Measurements from ENCODE around the gene NTM. TPM values are rescaled to one million over a fixed set of nuclear protein-coding genes. Genes with fewer than 3 reads are reported as not detected.

The NTM gene
- total RNA-seq, 4 donors from 2014 or later: 0.78 to 1.1 (median 0.88) TPM; not detected in 1

DNA sequence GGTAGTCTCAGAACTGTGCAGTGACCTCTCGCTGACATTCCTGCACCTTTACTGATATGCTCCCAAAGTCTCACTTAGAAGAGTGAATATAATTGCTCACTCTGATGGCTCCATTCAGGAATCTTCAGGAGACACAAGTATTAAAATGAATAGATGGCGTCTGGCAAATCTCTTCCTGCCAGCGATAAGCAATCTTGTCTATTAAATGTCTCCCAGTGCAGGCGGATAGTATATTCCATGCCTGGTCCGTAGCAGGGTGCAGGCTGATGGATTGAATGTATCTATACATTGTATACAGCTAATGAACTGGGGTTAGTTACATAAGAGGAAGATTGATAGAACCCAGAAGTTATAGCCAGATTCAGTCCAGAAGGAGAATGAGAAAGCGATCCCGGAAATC lies 575.3 kb downstream of the NTM start:
- Histone ChIP-seq H3K4me3 (replicated peaks in 1 of 3) (no peak overlapping the region), H3K4me1 (peaks cover 0 to 4% of the 10 kb centered on the region in 2 donors), H3K27me3 (no peaks in the 10 kb centered on the region), H3K36me3 (no peaks in the 10 kb centered on the region), H3K27ac (no peak overlapping the region), H3K9me3 (no peaks in the 10 kb centered on the region)
- TF ChIP-seq POLR2A (IDR thresholded peaks at IDR 0.05): no peak
- TF ChIP-seq, protein P1, sequence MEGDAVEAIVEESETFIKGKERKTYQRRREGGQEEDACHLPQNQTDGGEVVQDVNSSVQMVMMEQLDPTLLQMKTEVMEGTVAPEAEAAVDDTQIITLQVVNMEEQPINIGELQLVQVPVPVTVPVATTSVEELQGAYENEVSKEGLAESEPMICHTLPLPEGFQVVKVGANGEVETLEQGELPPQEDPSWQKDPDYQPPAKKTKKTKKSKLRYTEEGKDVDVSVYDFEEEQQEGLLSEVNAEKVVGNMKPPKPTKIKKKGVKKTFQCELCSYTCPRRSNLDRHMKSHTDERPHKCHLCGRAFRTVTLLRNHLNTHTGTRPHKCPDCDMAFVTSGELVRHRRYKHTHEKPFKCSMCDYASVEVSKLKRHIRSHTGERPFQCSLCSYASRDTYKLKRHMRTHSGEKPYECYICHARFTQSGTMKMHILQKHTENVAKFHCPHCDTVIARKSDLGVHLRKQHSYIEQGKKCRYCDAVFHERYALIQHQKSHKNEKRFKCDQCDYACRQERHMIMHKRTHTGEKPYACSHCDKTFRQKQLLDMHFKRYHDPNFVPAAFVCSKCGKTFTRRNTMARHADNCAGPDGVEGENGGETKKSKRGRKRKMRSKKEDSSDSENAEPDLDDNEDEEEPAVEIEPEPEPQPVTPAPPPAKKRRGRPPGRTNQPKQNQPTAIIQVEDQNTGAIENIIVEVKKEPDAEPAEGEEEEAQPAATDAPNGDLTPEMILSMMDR (IDR thresholded peaks at IDR 0.05): no peak
- 83 to 90% methylated on average over 7 of the region's 7 CpGs for WGBS, 2 donors
- no peak for DNase-seq
- intact Hi-C loops (cut with DNase I): no loop called here

DNA sequence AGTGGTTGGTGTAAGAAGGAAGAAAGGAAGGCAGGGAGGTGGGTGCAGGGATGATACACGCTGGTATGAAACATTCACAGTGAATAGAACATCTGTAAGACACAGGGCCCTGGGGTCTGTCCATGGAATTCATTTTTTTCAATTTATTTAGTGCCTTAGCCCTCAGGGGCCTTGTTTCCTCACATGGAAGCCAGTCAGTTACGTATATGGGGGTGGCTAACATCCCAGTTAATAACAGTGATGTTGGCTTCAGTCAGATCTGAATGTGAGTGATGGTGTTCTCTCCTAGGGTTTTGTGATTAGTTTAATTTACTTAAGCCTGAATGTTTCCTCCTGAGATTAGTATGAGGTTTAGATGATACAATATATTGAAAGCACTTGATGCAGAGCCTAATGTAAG lies 577.1 kb downstream of the NTM start:
- Histone ChIP-seq H3K27me3 (no peaks in the 10 kb centered on the region), H3K9me3 (no peaks in the 10 kb centered on the region), H3K36me3 (no peaks in the 10 kb centered on the region), H3K4me1 (peaks cover 0 to 4% of the 10 kb centered on the region in 2 donors), H3K27ac (no peak overlapping the region), H3K4me3 (replicated peaks in 1 of 3) (no peak overlapping the region)
- no peak for DNase-seq
- intact Hi-C loops (cut with DNase I): no loop called here
- WGBS, 2 donors: 85 to 92% methylated on average over 2 of the region's 2 CpGs
- TF ChIP-seq, protein P1 (IDR thresholded peaks at IDR 0.05): no peak
- no peak for TF ChIP-seq POLR2A (IDR thresholded peaks at IDR 0.05)

DNA sequence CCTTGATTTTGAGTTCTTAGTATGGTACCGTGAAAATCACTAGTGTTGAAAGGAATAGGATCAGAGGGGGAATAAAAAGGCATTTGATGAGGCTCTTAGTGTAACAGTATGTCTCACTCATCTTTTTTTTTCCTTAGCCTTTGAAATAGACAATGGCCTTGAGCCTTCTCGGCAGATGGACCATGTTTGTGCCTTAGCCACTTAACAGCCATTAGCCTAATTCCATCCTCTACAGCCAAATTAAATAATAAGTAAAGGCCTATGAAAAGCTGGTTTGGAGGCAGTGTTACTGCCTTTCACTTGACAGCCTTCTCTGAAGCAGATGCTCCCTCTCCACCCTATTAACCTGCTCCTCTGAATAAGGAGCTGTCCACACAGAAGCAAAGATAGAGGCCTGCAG lies 580.7 kb downstream of the NTM start:
- no peak overlapping the region for H3K27ac ChIP-seq
- H3K9me3 ChIP-seq: no peaks in the 10 kb centered on the region

DNA sequence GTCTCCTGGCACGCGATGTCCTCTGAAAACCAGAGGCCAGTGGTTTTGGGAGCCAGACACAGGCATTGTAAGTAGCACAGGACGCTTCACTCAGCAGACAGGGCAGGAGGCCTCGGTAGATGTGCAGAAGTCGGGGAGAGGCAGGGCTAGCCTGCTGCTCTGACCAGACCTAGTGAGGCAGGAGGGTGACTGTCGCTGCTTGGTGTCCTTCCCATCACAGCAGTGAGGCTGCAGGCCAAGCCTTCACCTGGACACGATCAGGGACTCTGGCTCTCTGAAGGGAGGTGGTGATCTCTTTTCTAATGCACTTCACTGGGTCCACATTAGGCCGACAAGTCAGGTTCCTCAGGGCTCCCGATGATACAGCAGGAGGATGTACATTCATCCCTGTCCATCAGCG lies 583.7 kb downstream of the NTM start:
- no peaks in the 10 kb centered on the region for H3K36me3 ChIP-seq
- no peaks in the 10 kb centered on the region for H3K27me3 ChIP-seq
- H3K4me3 ChIP-seq (replicated peaks in 1 of 3): no peak overlapping the region
- H3K27ac ChIP-seq: no peak overlapping the region
- WGBS, 2 donors: 89 to 92% methylated on average over 9 to 10 of the region's 10 CpGs
- no peaks in the 10 kb centered on the region for H3K4me1 ChIP-seq
- TF ChIP-seq, protein P1 (IDR thresholded peaks at IDR 0.05): no peak
- TF ChIP-seq POLR2A (IDR thresholded peaks at IDR 0.05): no peak
- intact Hi-C loops (cut with DNase I): no loop called here
- no peaks in the 10 kb centered on the region for H3K9me3 ChIP-seq
- DNase-seq: no peak

More for the DNA sequence above, 580.7 kb downstream of the NTM start:
- H3K27me3 ChIP-seq: no peaks in the 10 kb centered on the region
- no peaks in the 10 kb centered on the region for H3K36me3 ChIP-seq
- intact Hi-C loops (cut with DNase I): no loop called here
- no peaks in the 10 kb centered on the region for H3K4me1 ChIP-seq
- TF ChIP-seq POLR2A (IDR thresholded peaks at IDR 0.05): no peak
- TF ChIP-seq, protein P1 (IDR thresholded peaks at IDR 0.05): no peak
- no peak for DNase-seq
- 96 to 98% methylated on average over 2 of the region's 2 CpGs for WGBS, 2 donors
- H3K4me3 ChIP-seq (replicated peaks in 1 of 3): no peak overlapping the region

DNA sequence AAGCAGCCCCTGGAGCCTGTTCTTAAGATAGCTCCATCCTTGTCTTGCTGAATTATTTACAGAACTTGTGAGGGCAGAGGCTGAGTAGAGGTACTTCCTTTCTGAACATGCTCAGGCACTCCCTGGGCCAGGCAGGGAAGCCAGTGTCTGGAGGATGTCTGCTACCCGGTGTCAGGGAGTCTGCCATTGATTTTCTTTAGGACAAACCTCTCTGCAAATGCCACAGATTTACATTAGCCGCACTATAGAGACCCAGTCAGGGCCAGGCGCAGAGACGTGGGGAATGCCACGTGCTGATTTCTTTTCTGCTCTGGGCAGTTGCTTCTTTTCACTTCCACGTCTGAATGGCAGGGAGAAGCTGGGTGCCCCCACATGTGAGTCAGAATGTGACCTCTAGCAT lies 585.5 kb downstream of the NTM start:
- Histone ChIP-seq H3K27ac (no peak overlapping the region), H3K27me3 (no peaks in the 10 kb centered on the region), H3K4me3 (replicated peaks in 1 of 3) (no peak overlapping the region), H3K9me3 (no peaks in the 10 kb centered on the region), H3K4me1 (no peaks in the 10 kb centered on the region), H3K36me3 (no peaks in the 10 kb centered on the region)
- no peak for DNase-seq
- no peak for TF ChIP-seq POLR2A (IDR thresholded peaks at IDR 0.05)
- TF ChIP-seq, protein P1 (IDR thresholded peaks at IDR 0.05): no peak
- intact Hi-C loops (cut with DNase I): no loop called here
- WGBS, 2 donors: 60 to 67% methylated on average over 6 of the region's 6 CpGs
